Measurements from ENCODE around the gene TF. TPM values are rescaled to one million over a fixed set of nuclear protein-coding genes. Genes with fewer than 3 reads are reported as not detected.

The TF gene
- total RNA-seq, 1 donor from 2014 or later: 0.34 TPM

DNA sequence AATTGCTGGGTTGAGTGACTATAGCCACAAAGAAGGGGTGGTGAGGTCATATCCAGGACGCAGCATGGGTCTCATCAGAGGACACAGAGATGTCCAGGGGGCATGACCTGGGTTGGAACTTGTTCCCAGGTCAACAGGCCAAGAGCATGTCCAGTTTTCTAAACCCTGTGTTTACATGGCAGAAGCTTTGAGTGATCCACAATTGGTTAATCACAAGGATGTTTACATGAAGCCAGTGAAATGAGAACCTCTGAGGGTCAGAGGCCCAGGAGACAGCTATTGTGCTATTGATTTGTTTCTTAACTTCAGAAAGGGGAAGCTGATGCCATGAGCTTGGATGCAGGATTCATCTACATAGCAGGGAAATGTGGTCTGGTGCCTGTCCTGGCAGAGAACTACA is 42.3 kb upstream of the TF start:
- H4K20me1 ChIP-seq (ENCODE audit: insufficient read depth, low read length): no peaks in the 10 kb centered on the region
- DNase-seq (ENCODE audit: low read depth) (no peak), FAIRE-seq (no peak)
- no peak overlapping the region for H3K27ac ChIP-seq (ENCODE audit: low read depth, low read length)
- no peak overlapping the region for H3K4me3 Mint-ChIP-seq (ENCODE audit: unreplicated experiment)
- H3K36me3 ChIP-seq (ENCODE audit: insufficient read depth, low read length): no peaks in the 10 kb centered on the region
- H2AFZ ChIP-seq (ENCODE audit: low read depth, low read length): no peak overlapping the region
- H3K4me2 ChIP-seq (ENCODE audit: low read length): no peak overlapping the region
- no peak for TF ChIP-seq EZH2 (IDR thresholded peaks at IDR 0.05; ENCODE audit: insufficient read depth, low read length)
- TF ChIP-seq, protein P1, sequence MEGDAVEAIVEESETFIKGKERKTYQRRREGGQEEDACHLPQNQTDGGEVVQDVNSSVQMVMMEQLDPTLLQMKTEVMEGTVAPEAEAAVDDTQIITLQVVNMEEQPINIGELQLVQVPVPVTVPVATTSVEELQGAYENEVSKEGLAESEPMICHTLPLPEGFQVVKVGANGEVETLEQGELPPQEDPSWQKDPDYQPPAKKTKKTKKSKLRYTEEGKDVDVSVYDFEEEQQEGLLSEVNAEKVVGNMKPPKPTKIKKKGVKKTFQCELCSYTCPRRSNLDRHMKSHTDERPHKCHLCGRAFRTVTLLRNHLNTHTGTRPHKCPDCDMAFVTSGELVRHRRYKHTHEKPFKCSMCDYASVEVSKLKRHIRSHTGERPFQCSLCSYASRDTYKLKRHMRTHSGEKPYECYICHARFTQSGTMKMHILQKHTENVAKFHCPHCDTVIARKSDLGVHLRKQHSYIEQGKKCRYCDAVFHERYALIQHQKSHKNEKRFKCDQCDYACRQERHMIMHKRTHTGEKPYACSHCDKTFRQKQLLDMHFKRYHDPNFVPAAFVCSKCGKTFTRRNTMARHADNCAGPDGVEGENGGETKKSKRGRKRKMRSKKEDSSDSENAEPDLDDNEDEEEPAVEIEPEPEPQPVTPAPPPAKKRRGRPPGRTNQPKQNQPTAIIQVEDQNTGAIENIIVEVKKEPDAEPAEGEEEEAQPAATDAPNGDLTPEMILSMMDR (IDR thresholded peaks at IDR 0.05; ENCODE audit: insufficient read depth, low read depth, low read length): no peak
- H3K4me1 Mint-ChIP-seq (ENCODE audit: low read depth, unreplicated experiment): no peaks in the 10 kb centered on the region
- no peaks in the 10 kb centered on the region for H3K36me3 Mint-ChIP-seq (ENCODE audit: low read depth, unreplicated experiment)
- no peaks in the 10 kb centered on the region for H3K4me1 ChIP-seq (ENCODE audit: insufficient read depth, low read length)
- no peak overlapping the region for H3K9ac ChIP-seq (ENCODE audit: low read length)
- H3K9me3 ChIP-seq (ENCODE audit: insufficient read depth, low read depth, low read length): no peaks in the 10 kb centered on the region
- H3K27me3 ChIP-seq (ENCODE audit: insufficient read depth, low read length): peaks cover 3% of the 10 kb centered on the region
- H3K4me3 ChIP-seq (ENCODE audit: insufficient read depth, low read depth, low read length): no peak overlapping the region
- peaks cover 36% of the 10 kb centered on the region for H3K27me3 Mint-ChIP-seq (ENCODE audit: low read depth, unreplicated experiment)
- no peaks in the 10 kb centered on the region for H3K9me3 Mint-ChIP-seq (ENCODE audit: unreplicated experiment)
- H3K79me2 ChIP-seq (ENCODE audit: insufficient read depth, low read length): no peaks in the 10 kb centered on the region
- no peak overlapping the region for H3K27ac Mint-ChIP-seq (ENCODE audit: unreplicated experiment)

DNA sequence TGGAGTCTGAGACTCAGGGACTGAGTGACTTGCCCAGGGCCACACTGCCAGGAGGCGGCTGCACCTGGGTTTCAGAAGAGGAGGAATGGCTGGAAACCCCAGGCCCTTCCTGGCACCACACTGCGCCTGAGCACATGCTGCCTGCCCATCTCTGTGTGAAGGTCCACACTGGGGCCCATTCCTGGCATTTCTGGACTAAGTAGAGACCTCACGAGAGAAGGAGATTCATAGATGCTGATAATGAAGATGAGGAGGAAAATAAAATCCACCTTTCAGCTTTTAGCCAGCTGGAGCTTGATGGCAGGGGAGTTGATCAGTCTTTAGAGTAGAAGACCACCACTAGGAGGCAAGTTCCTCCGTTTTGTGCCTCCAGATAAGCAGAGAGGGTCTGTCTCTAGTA is 40.2 kb upstream of the TF start:
- no peak overlapping the region for H3K4me2 ChIP-seq (ENCODE audit: low read length)
- H3K9me3 ChIP-seq (ENCODE audit: insufficient read depth, low read depth, low read length): no peaks in the 10 kb centered on the region
- H3K9ac ChIP-seq (ENCODE audit: low read length): no peak overlapping the region
- H3K4me1 ChIP-seq (ENCODE audit: insufficient read depth, low read length): no peaks in the 10 kb centered on the region
- H3K36me3 Mint-ChIP-seq (ENCODE audit: low read depth, unreplicated experiment): no peaks in the 10 kb centered on the region
- H3K36me3 ChIP-seq (ENCODE audit: insufficient read depth, low read length): no peaks in the 10 kb centered on the region
- no peak overlapping the region for H3K27ac Mint-ChIP-seq (ENCODE audit: unreplicated experiment)
- no peak for DNase-seq (ENCODE audit: low read depth)
- TF ChIP-seq, protein P1 (IDR thresholded peaks at IDR 0.05; ENCODE audit: insufficient read depth, low read depth, low read length): no peak
- TF ChIP-seq EZH2 (IDR thresholded peaks at IDR 0.05; ENCODE audit: insufficient read depth, low read length): no peak
- H2AFZ ChIP-seq (ENCODE audit: low read depth, low read length): no peak overlapping the region
- no peaks in the 10 kb centered on the region for H3K79me2 ChIP-seq (ENCODE audit: insufficient read depth, low read length)
- peaks cover 46% of the 10 kb centered on the region for H3K27me3 Mint-ChIP-seq (ENCODE audit: low read depth, unreplicated experiment)
- H3K27me3 ChIP-seq (ENCODE audit: insufficient read depth, low read length): peaks cover 6% of the 10 kb centered on the region
- no peak overlapping the region for H3K4me3 ChIP-seq (ENCODE audit: insufficient read depth, low read depth, low read length)
- H4K20me1 ChIP-seq (ENCODE audit: insufficient read depth, low read length): no peaks in the 10 kb centered on the region
- no peak overlapping the region for H3K4me3 Mint-ChIP-seq (ENCODE audit: unreplicated experiment)
- FAIRE-seq: no peak
- H3K4me1 Mint-ChIP-seq (ENCODE audit: low read depth, unreplicated experiment): no peaks in the 10 kb centered on the region
- no peak overlapping the region for H3K27ac ChIP-seq (ENCODE audit: low read depth, low read length)
- H3K9me3 Mint-ChIP-seq (ENCODE audit: unreplicated experiment): peaks cover 2% of the 10 kb centered on the region

DNA sequence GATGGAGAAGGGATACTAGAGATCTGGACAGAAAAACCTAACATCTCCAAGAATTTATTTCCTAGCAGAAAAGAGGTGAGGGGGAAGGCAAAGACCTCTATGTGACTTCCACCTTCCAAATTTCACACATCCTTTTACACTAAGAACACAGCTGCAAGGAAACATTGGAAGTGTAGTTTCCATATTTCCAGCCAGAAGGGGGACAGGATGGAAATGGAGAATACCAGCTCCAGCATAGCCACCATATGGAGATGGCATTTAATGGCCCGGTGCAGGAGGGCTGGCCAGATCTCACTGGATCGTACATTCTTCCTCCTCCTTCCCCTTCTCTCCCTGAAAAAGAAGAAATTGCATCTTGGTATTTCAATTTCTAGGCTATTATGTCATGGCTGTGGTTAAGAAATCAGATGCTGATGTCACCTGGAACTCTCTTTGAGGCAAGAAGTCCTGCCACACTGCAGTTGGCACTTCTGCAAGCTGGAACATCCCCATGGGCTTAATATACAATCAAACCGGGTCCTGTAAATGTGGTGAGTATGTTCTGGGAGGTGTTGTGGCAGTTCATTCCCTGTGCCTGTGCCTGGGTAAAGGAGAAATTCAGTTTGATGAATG is 36.9 kb upstream of the TF start:
- H3K27ac ChIP-seq (ENCODE audit: low read depth, low read length): no peak overlapping the region
- Mint-ChIP-seq H3K36me3 (ENCODE audit: low read depth, unreplicated experiment) (no peaks in the 10 kb centered on the region), H3K9me3 (ENCODE audit: unreplicated experiment) (peaks cover 2% of the 10 kb centered on the region), H3K27me3 (ENCODE audit: low read depth, unreplicated experiment) (peaks cover 58% of the 10 kb centered on the region), H3K4me3 (ENCODE audit: unreplicated experiment) (no peak overlapping the region), H3K4me1 (ENCODE audit: low read depth, unreplicated experiment) (no peaks in the 10 kb centered on the region), H3K27ac (ENCODE audit: unreplicated experiment) (no peak overlapping the region)
- peaks cover 9% of the 10 kb centered on the region for H3K27me3 ChIP-seq (ENCODE audit: insufficient read depth, low read length)
- H3K4me2 ChIP-seq (ENCODE audit: low read length): no peak overlapping the region
- no peaks in the 10 kb centered on the region for H3K9me3 ChIP-seq (ENCODE audit: insufficient read depth, low read depth, low read length)
- FAIRE-seq (no peak), DNase-seq (ENCODE audit: low read depth) (no peak)
- no peaks in the 10 kb centered on the region for H3K36me3 ChIP-seq (ENCODE audit: insufficient read depth, low read length)
- no peaks in the 10 kb centered on the region for H4K20me1 ChIP-seq (ENCODE audit: insufficient read depth, low read length)
- no peak overlapping the region for H2AFZ ChIP-seq (ENCODE audit: low read depth, low read length)
- TF ChIP-seq, protein P1 (IDR thresholded peaks at IDR 0.05; ENCODE audit: insufficient read depth, low read depth, low read length): no peak
- TF ChIP-seq EZH2 (IDR thresholded peaks at IDR 0.05; ENCODE audit: insufficient read depth, low read length): no peak
- no peaks in the 10 kb centered on the region for H3K79me2 ChIP-seq (ENCODE audit: insufficient read depth, low read length)
- H3K4me1 ChIP-seq (ENCODE audit: insufficient read depth, low read length): no peaks in the 10 kb centered on the region
- no peak overlapping the region for H3K9ac ChIP-seq (ENCODE audit: low read length)
- H3K4me3 ChIP-seq (ENCODE audit: insufficient read depth, low read depth, low read length): no peak overlapping the region

All from astrocyte (in vitro differentiated cells and primary cell).